Type B pancreatic cell (in vitro differentiated cells): Measurements from ENCODE around the gene INSL6. TPM values are rescaled to one million over a fixed set of nuclear protein-coding genes. Genes with fewer than 3 reads are reported as not detected.

Experiments used
- DNase-seq: peaks from one replicate; pipeline ENCODE4 v3.0.0; 2021; ENCODE audit warnings: mixed read lengths; ENCODE audit not compliant: unreplicated experiment; ENCODE audit errors: extremely low spot score
- H3K27ac Mint-ChIP-seq: 2 replicates; pipeline ENCODE4 v1.8.0; 2021; ENCODE audit warnings: mild to moderate bottlenecking, mixed read lengths
- H3K27me3 Mint-ChIP-seq: 2 replicates; pipeline ENCODE4 v1.8.0; 2021; ENCODE audit warnings: mixed read lengths
- H3K36me3 Mint-ChIP-seq: 2 replicates; pipeline ENCODE4 v1.8.0; 2021; ENCODE audit warnings: mixed read lengths
- H3K4me1 Mint-ChIP-seq: one replicate; pipeline ENCODE4 v1.8.0; 2021; ENCODE audit warnings: mixed read lengths; ENCODE audit not compliant: unreplicated experiment
- H3K4me3 Mint-ChIP-seq: 2 replicates; pipeline ENCODE4 v1.8.0; 2021; ENCODE audit warnings: mild to moderate bottlenecking, mixed read lengths
- H3K9me3 Mint-ChIP-seq: 2 replicates; pipeline ENCODE4 v1.8.0; 2021; ENCODE audit warnings: mixed read lengths
- long read RNA-seq: library from polyadenylated mRNA; unstranded; transcript quantifications from one replicate; pipeline ENCODE4 v2.0.0, GENCODE V29; 2020
- total RNA-seq: library from RNA; stranded (reverse); gene quantifications from 2 replicates; pipeline ENCODE4 v1.2.1, GENCODE V29; 2021; ENCODE audit warnings: low replicate concordance
- TF ChIP-seq, protein P1 (sequence below): fragments of 200-600 bp; sonication (generic); conservative IDR thresholded peaks from 2 replicates; pipeline ENCODE4 v1.5.0; 2021; ENCODE audit warnings: antibody characterized with exemption, mild to moderate bottlenecking

Gene INSL6, protein sequence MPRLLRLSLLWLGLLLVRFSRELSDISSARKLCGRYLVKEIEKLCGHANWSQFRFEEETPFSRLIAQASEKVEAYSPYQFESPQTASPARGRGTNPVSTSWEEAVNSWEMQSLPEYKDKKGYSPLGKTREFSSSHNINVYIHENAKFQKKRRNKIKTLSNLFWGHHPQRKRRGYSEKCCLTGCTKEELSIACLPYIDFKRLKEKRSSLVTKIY
- total RNA-seq, result not detected in 2 replicates
- long read RNA-seq, result 0 reads

DNA sequence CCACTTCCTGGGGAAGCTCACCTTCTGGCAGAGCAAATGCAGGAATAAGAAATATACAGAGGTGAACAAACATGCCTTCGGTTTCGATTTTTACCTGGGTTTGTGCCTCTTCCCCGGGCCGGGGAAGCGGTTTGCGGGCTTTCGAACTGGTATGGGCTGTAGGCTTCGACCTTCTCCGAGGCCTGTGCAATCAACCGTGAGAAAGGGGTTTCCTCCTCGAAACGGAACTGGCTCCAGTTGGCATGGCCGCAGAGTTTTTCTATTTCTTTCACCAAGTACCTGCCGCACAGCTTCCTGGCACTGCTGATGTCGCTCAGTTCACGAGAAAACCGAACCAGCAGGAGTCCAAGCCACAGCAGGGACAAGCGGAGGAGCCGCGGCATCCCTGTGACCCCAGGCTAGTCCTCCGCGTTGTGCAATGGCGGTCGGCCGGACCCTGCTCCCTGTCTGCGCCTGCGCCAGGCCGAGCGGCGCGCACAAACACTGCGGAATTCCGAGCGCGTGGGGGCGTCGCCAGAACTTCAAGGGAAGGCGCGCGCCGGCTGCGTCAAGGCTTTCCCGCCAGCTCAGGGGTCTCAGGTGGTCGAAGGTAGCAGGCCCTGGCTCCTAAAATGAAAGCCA, at the start of gene INSL6:
INSL6 (minus strand) TSS at position 420 of the 621 bp plus-strand sequence; CDS start at position 383, 37 bp downstream.
- no peaks in the 10 kb centered on the region for H3K4me1 Mint-ChIP-seq
- no peaks in the 10 kb centered on the region for H3K27me3 Mint-ChIP-seq
- H3K9me3 Mint-ChIP-seq, result peaks cover 5% of the 10 kb centered on the region

DNA sequence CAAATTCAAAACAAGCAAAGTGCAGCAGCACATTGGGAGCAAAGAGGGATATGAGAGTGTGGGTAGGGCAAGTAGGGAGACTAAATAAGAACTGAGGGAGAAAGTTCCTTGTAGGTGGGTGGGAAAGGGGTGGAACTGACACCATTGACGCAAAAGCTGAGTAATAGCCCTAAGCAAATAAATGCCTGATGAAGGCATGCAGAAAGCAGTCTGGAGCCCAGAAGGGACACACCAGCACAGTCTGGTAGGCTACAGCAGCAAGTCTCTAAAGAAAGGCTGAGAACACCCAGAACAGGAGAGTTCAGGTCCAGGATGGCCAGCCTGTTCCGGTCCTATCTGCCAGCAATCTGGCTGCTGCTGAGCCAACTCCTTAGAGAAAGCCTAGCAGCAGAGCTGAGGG, 45.8 kb upstream of the INSL6 start, which contains the start of gene INSL4:
INSL4 (plus strand) TSS at position 208 of the 400 bp plus-strand sequence; CDS start at position 313, 105 bp downstream.
- TF ChIP-seq, protein P1, sequence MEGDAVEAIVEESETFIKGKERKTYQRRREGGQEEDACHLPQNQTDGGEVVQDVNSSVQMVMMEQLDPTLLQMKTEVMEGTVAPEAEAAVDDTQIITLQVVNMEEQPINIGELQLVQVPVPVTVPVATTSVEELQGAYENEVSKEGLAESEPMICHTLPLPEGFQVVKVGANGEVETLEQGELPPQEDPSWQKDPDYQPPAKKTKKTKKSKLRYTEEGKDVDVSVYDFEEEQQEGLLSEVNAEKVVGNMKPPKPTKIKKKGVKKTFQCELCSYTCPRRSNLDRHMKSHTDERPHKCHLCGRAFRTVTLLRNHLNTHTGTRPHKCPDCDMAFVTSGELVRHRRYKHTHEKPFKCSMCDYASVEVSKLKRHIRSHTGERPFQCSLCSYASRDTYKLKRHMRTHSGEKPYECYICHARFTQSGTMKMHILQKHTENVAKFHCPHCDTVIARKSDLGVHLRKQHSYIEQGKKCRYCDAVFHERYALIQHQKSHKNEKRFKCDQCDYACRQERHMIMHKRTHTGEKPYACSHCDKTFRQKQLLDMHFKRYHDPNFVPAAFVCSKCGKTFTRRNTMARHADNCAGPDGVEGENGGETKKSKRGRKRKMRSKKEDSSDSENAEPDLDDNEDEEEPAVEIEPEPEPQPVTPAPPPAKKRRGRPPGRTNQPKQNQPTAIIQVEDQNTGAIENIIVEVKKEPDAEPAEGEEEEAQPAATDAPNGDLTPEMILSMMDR, result no peak
- Mint-ChIP-seq H3K27ac (no peak within 1 kb of the TSS), H3K9me3 (peaks cover 12% of the 10 kb centered on the region), H3K27me3 (peaks cover 6% of the 10 kb centered on the region), H3K4me3 (no peak within 1 kb of the TSS), H3K4me1 (no peaks in the 10 kb centered on the region), H3K36me3 (no peaks in the 10 kb centered on the region)
- no peak for DNase-seq

More for the DNA sequence above, at the start of gene INSL6:
- no peak for DNase-seq
- Mint-ChIP-seq H3K4me3 (no peak within 1 kb of the TSS), H3K27ac (no peak within 1 kb of the TSS), H3K36me3 (no peaks in the 10 kb centered on the region)
- TF ChIP-seq, protein P1, result no peak

DNA sequence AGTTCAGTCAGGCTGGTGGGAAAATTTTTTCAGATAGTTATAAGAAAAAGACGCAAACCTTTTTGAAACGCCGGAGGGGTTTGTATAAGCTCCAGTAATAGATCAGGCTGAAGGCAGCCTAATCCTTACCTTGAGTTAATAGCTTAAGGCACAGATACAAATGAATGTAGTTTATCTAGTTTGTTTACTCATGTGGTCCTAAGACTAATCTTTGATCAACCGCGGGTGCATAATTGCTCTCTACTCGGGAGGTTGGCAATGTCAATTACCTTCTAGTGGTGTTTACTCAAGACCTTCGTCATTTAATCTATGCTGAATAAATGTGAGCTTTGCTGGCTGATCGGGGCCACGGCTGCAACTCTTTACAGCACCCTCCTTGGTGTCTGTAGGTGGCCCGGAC, 45.1 kb upstream of the INSL6 start:
- Mint-ChIP-seq H3K4me3 (no peak overlapping the region), H3K9me3 (peaks cover 12% of the 10 kb centered on the region), H3K27ac (no peak overlapping the region), H3K36me3 (no peaks in the 10 kb centered on the region), H3K27me3 (peaks cover 6% of the 10 kb centered on the region), H3K4me1 (no peaks in the 10 kb centered on the region)
- TF ChIP-seq, protein P1, result no peak
- DNase-seq, result no peak

DNA sequence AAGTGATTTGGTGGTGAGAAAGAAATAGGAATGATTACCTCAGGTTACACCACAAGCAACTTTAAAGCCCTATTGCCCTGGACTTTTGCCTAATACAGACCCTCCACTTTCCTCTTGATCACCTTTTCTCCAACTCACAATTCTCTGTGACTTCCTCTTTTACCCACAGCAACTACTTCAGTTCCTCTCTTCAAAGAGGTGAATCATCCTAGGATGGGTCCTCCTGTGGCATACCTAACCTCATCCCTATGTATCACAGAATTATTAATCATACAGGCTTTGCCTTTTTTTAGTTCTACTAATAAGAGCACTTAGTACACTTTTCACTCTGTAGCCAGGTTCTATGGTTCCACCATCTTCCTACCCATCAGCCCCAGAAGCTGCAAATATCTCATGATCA, 19.6 kb upstream of the INSL6 start:
- H3K27me3 Mint-ChIP-seq, result peaks cover 7% of the 10 kb centered on the region
- DNase-seq, result no peak
- no peaks in the 10 kb centered on the region for H3K36me3 Mint-ChIP-seq
- H3K4me1 Mint-ChIP-seq, result no peaks in the 10 kb centered on the region
- no peaks in the 10 kb centered on the region for H3K9me3 Mint-ChIP-seq
- no peak overlapping the region for H3K4me3 Mint-ChIP-seq
- TF ChIP-seq, protein P1, result no peak
- H3K27ac Mint-ChIP-seq, result no peak overlapping the region

DNA sequence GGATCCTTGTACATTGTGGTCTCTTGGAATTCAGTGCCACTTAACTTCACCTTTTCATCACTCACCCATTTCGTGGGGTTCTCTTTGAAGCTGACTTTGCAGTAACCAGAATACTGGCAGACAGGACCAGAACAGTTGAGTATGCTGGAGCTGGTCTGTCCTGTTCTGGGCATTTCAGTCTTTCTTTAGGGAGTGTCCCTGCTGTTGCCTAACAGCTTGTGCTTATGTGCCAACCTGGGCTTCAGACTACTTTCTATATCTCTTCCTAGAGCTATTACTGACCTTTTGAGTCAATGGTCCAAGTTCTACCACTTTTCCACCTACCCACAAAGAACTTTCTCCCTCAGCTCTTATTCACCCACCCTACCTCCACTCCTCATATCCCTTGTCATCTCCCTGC, 10.0 kb upstream of the INSL6 start:
- no peak for DNase-seq
- Mint-ChIP-seq H3K4me1 (no peaks in the 10 kb centered on the region), H3K4me3 (no peak overlapping the region), H3K27me3 (peaks cover 11% of the 10 kb centered on the region), H3K36me3 (no peaks in the 10 kb centered on the region), H3K27ac (no peak overlapping the region), H3K9me3 (no peaks in the 10 kb centered on the region)
- TF ChIP-seq, protein P1, result no peak
